Measurements from ENCODE around the gene NCKAP5.
A peak's percentile ranks its signal among the peaks of the same experiment; 100 is the strongest.

Gene NCKAP5

GRCh38 chr2:133107058-133107815 is 461.0 kb downstream of the NCKAP5 start:
- no peak for DNase-seq (ENCODE audit: low spot score)
- FAIRE-seq: no peak

- DNase-seq (ENCODE audit: low spot score): no peak
- FAIRE-seq: no peak
Observed at GRCh38 chr2:133104871-133105270, 463.4 kb downstream of the NCKAP5 start.

- no peak for FAIRE-seq
- DNase-seq (ENCODE audit: low spot score): no peak
Observed at GRCh38 chr2:133098787-133099186, 469.5 kb downstream of the NCKAP5 start.

- no peak for FAIRE-seq
- DNase-seq (ENCODE audit: low spot score): peak; percentile 48
Observed at GRCh38 chr2:133097666-133098065, 470.6 kb downstream of the NCKAP5 start.

DNA sequence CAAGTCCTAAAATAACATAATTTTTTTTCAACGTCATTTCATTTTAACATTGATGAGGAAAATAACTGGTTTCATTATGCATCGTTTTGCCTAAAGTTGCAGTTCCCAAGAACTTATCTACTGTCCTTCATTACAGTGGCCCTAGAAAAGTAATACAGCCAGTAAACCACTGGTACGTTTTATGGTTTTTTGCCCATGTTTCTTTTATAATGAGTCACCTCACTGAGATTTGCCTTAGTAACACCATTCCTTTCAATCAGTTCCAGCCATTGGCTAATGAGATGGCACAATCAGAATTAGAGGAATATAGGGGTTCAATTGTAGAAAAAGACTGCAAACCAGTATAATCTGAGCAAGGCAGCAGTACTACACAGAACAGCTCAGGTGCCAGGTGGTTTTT is 475.7 kb downstream of the NCKAP5 start:
- FAIRE-seq (no peak), DNase-seq (ENCODE audit: low spot score) (no peak)

- FAIRE-seq: no peak
- DNase-seq (ENCODE audit: low spot score): no peak
Observed at GRCh38 chr2:133090358-133090757, 477.9 kb downstream of the NCKAP5 start.

DNA sequence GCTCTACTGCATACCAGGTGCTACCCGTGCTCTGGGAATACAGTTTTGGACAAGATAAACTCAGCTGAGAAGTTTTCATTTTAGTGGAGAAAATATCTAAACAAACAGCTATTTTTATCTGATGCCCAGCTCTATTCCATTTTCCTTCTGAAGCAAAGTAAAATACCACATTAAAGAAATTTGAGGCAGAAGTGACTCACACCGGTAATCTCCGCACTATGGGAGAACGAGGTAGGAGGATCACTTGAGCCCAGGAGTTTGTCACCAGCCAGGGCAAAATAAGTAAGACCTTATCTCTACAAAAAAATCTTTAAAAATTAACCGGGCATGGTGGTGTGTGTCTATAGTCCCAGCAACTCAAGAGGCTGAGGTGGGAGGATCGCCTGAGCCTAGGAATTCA is 482.1 kb downstream of the NCKAP5 start:
- DNase-seq (ENCODE audit: low spot score): no peak
- no peak for FAIRE-seq

DNA sequence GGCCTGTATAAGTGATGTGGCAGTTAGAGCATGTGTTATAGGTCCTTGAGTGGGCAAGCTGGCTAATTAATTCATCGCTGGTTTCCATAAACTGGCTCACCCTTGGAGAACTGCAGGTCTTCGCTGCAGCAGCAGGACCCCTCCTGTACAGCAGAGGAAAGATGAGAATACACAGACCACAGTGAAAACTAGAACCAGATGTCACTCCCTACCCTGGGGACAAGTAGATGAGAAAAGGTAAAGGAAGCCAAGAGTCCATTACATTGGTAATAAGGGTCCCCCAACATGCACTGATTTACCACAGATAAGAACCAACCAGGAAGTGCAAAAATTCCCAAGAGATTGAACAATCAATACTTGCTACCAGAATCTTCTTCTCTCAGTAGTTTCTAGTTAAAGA is 482.6 kb downstream of the NCKAP5 start:
- no peak for FAIRE-seq
- no peak for DNase-seq (ENCODE audit: low spot score)

DNA sequence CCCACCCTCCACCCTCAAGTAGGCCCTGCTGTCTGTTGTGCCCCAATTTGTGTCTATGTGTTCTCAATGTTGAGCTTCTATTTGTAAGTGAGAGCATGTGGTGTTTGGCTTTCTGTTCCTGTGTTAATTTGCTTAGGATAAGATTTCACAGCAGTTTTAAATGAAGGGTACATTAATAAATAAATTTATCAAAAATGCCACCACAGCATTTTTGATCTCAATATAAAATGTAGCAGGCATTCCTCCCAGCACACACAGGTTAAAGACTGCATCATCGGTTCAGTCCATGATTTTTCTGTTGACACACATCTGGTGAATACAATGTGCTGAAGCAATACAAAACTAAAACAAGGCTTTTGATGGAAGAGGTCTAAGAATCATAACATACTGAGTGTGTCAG is 486.2 kb downstream of the NCKAP5 start:
- no peak for DNase-seq (ENCODE audit: low spot score)

DNA sequence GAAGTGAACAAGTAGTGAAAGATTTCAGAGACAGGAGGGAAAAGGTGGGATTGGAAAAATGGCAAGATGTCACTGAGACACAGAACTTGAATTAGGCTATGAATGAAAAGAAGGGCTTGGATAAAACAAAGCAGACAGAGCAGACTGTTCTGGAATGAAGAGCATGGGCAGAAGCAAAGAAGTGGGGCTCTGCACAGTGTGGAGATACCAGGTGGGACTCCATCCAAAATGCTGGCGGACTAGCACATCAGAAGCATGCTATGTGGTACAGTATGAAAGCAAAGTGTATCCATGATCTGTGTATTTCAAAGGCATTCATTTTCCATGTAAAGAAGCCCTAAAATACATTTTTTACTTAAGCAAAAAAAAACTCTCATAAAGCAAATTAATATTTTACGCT is 487.4 kb downstream of the NCKAP5 start:
- no peak for DNase-seq (ENCODE audit: low spot score)
- no peak for FAIRE-seq

More for the DNA sequence above, 486.2 kb downstream of the NCKAP5 start:
- FAIRE-seq: no peak

DNA sequence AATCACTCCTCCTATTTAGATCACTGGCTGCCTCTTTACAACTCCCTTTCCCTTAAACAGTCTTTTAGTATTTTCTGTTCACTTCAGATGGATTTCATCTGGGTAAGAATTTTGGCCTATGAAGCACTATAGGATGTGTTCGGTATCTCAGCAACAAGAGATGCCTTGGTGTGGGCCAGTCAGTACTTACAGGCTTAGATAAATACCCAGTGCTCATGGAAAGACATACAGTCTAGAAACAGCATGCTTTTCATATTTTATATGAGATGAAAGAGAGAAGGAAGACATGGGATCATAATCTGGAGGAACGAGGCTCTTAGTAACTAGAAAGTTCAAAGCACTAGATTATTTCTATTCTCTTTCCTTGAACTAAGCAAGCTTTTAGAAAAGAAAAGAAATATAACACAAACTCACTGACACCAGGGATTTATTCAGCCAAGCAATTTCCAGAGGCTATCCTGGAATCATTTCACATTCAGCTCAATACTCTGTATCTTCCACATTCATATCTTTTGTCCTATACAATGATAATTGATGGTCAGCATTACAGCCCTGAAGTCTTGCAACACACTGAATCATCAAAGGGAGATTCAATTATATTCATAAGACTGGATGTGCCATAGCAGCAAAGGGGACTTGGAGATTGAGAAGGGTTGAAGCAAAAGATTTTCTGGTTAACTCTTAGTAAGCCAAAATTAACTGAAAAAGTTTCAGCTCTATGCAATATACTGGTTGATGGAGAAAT is 489.4 kb downstream of the NCKAP5 start:
- DNase-seq (ENCODE audit: low spot score) (no peak), FAIRE-seq (no peak)

- FAIRE-seq: no peak
Observed at GRCh38 chr2:133077269-133077822, 490.9 kb downstream of the NCKAP5 start.

GRCh38 chr2:133072837-133073694 is 495.2 kb downstream of the NCKAP5 start:
- no peak for FAIRE-seq
- peak; percentile 27 for DNase-seq (ENCODE audit: low spot score)

More at GRCh38 chr2:133077269-133077822, 490.9 kb downstream of the NCKAP5 start:
- no peak for DNase-seq (ENCODE audit: low spot score)

DNA sequence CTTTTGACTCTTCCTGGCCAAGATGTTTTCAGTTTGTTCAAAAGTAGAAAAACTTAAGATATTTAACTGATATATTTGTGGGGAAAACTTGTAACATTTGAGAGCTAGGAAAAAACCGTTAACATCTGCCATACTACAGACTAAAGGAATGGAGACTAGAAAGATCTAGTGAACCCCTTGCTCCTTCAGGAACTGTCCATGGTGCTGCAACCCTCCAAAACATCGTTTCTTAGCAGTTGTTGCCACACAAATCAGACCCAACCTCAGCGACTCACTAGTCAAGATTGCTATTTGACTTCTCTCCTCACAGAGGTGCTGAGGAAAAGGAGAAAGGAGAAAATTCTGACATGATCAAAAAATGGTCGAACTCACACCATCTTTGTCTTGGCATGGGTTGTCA is 504.5 kb downstream of the NCKAP5 start:
- DNase-seq (ENCODE audit: low spot score): peak; percentile 41
- FAIRE-seq: no peak

- FAIRE-seq: no peak
Observed at GRCh38 chr2:133062931-133063665, 505.2 kb downstream of the NCKAP5 start.

GRCh38 chr2:133061874-133062593 is 506.2 kb downstream of the NCKAP5 start:
- FAIRE-seq (no peak), DNase-seq (ENCODE audit: low spot score) (no peak)

More at GRCh38 chr2:133062931-133063665, 505.2 kb downstream of the NCKAP5 start:
- no peak for DNase-seq (ENCODE audit: low spot score)

DNA sequence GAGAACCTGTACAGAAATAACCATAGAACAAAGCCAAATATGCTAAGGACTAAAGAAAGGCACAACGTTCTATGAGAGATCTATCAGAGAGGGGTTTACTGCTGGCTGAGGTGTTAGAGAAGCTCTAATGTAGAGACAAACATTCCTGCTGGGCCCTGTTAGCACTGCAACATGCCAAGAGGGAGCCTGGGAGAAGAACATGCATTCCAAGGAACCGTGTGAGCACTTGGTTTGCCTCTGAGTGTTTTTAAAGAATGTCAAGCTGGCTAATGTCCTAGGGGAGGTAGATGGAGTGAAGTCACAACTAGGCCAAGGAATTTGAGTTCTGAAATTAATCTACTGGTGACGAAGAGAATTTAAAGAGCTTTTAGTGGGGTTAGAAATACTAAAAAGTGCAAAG is 514.0 kb downstream of the NCKAP5 start:
- no peak for FAIRE-seq
- DNase-seq (ENCODE audit: low spot score): no peak

DNA sequence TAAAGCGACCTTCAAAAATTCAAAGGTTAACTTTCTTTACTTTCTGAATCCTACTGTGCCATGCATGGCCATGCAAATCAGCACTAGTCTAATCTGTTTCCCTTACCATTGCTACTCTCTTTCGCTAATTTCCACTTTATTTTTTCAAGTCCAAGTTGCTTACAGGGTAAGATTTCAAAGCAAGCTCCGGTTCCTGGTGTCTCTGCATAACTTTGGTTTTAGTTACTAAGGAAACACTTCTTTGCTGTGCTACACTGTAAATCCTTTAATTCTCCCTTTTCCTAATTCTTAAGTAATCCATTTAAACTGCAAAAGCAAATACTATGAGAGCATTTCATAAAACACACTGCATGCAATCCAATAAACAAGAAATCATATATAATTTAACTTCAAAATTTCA is 514.7 kb downstream of the NCKAP5 start:
- DNase-seq (ENCODE audit: low spot score) (no peak), FAIRE-seq (no peak)

DNA sequence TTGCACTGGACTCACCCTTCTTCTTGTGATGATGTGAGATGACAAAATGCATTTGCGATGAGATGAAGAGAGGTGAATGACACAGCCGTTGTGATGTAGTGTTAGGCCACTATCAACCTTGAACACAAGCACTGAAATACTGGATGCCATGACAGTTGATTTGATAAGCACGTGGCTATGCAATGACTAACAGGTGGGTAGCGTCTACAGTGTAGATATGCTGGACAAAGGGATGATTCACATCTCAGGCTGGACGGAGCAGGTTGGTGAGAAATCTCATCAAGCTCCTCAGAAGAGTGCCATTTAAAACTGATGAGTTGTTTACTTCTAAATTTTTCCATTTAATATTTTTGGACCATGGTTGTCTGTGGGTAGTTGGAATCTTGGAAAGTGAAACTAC is 522.5 kb downstream of the NCKAP5 start:
- DNase-seq (ENCODE audit: low spot score): peak; percentile 21

GRCh38 chr2:133044556-133044955 is 523.7 kb downstream of the NCKAP5 start:
- no peak for FAIRE-seq

More for the DNA sequence above, 522.5 kb downstream of the NCKAP5 start:
- FAIRE-seq: no peak

More at GRCh38 chr2:133044556-133044955, 523.7 kb downstream of the NCKAP5 start:
- DNase-seq (ENCODE audit: low spot score): no peak

Data from urothelium cell line (cell line).